PFSK-1 (cell line): ENCODE results near the gene FAM237A.

Experiments used
- FOXP2 ChIP-seq: optimal IDR thresholded peaks from 2 replicates; pipeline ENCODE3; 2011; ENCODE audit warnings: borderline replicate concordance, control low read depth, inconsistent platforms; ENCODE audit not compliant: insufficient read depth; ENCODE audit errors: extremely low read length, extremely low read depth
- POLR2AphosphoS5 ChIP-seq: IDR thresholded peaks from 2 replicates; pipeline ENCODE4 v1.6.1; 2012; ENCODE audit warnings: low read depth, mild to moderate bottlenecking, control low read depth, low read length, moderate library complexity
- SIN3A ChIP-seq: IDR thresholded peaks from 2 replicates; pipeline ENCODE4 v1.6.1; 2012; ENCODE audit warnings: mild to moderate bottlenecking, low read length, moderate library complexity, borderline replicate concordance; ENCODE audit not compliant: insufficient read depth
- TAF1 ChIP-seq: IDR thresholded peaks from 2 replicates; pipeline ENCODE4 v1.6.1; 2012; ENCODE audit warnings: low read length, control low read depth, borderline replicate concordance; ENCODE audit not compliant: insufficient read depth
- TF ChIP-seq, protein P1 (sequence below), 2 experiments: IDR thresholded peaks; 2 replicates each; pipeline versions ENCODE4 v1.6.1 to v1.8.0; 2011 to 2012; ENCODE audit warnings: low read depth in 2 of 2, low read length in 2 of 2, control low read depth in 1 of 2, inconsistent platforms in 1 of 2, mild to moderate bottlenecking in 1 of 2, moderate library complexity in 1 of 2; ENCODE audit not compliant: insufficient read depth in 1 of 2

FAM237A gene

DNA sequence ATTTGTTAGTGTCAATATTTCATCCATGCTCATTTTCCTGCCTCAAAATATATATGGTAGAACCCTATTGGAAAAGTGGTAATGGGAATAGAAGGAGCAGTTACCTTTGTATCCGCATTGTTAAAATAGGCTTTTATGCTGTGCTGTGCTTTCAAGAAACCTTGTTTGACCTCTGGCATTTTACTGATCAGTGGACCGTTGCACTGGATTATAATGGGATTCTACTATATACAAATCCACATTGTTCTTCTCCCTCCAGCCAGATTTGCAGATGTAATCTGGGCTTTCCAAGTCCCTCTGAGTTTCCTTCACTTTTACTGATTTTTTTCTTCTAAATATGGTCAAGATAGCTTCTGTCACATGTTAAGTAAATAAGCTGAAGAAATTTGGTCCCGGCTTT is 23.3 kb upstream of the FAM237A start:
- TF ChIP-seq SIN3A (no peak), FOXP2 (no peak), TAF1 (no peak), POLR2AphosphoS5 (no peak)
- TF ChIP-seq, protein P1, sequence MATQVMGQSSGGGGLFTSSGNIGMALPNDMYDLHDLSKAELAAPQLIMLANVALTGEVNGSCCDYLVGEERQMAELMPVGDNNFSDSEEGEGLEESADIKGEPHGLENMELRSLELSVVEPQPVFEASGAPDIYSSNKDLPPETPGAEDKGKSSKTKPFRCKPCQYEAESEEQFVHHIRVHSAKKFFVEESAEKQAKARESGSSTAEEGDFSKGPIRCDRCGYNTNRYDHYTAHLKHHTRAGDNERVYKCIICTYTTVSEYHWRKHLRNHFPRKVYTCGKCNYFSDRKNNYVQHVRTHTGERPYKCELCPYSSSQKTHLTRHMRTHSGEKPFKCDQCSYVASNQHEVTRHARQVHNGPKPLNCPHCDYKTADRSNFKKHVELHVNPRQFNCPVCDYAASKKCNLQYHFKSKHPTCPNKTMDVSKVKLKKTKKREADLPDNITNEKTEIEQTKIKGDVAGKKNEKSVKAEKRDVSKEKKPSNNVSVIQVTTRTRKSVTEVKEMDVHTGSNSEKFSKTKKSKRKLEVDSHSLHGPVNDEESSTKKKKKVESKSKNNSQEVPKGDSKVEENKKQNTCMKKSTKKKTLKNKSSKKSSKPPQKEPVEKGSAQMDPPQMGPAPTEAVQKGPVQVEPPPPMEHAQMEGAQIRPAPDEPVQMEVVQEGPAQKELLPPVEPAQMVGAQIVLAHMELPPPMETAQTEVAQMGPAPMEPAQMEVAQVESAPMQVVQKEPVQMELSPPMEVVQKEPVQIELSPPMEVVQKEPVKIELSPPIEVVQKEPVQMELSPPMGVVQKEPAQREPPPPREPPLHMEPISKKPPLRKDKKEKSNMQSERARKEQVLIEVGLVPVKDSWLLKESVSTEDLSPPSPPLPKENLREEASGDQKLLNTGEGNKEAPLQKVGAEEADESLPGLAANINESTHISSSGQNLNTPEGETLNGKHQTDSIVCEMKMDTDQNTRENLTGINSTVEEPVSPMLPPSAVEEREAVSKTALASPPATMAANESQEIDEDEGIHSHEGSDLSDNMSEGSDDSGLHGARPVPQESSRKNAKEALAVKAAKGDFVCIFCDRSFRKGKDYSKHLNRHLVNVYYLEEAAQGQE (IDR thresholded peaks at IDR 0.05; ENCODE audit: insufficient read depth in 1 of 2, low read depth in 2 of 2, low read length in 2 of 2), result no peak

DNA sequence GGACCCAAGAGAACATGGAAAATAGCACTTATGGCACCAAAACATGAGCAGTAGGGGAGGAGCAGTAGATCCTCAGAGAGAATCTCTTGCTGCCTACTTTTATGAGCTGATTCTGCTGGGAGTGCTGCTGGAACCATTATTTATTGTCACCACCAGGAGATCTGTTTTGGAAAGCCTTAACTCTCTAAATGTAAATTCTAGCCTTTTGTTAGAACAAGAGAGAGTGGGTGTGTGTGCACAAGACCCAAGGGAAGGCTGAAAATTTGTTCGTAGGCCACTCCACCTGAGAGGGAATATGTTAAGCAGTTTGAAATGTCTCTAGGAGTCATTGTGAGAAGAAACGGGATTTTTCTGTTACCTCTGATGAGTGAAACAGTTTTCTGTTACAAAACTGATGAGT is 16.2 kb upstream of the FAM237A start:
- TF ChIP-seq TAF1 (no peak), POLR2AphosphoS5 (no peak), SIN3A (no peak), FOXP2 (no peak)
- TF ChIP-seq, protein P1 (IDR thresholded peaks at IDR 0.05; ENCODE audit: insufficient read depth in 1 of 2, low read depth in 2 of 2, low read length in 2 of 2), result no peak

DNA sequence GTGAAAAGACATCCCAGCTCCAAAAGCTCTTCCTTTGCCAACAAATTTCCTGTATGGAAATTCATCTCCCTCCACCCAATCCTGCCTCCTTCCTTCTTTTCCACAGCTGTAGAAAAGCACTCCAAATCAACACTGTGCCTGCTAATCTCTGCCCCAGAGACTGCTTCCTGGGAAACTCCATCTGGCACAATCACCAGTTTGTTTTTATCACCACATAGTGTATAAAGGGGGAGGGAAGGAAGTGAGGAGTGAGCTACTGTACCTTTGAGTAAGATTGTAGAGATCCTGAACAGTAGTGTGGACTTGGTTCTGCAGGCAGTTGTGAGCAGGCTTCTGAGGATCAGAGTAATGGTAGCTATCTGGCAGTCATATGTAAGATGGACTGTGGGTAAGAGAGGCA is 14.7 kb upstream of the FAM237A start:
- TF ChIP-seq FOXP2 (no peak), SIN3A (no peak), TAF1 (no peak), POLR2AphosphoS5 (no peak)
- TF ChIP-seq, protein P1 (IDR thresholded peaks at IDR 0.05; ENCODE audit: insufficient read depth in 1 of 2, low read depth in 2 of 2, low read length in 2 of 2), result no peak

DNA sequence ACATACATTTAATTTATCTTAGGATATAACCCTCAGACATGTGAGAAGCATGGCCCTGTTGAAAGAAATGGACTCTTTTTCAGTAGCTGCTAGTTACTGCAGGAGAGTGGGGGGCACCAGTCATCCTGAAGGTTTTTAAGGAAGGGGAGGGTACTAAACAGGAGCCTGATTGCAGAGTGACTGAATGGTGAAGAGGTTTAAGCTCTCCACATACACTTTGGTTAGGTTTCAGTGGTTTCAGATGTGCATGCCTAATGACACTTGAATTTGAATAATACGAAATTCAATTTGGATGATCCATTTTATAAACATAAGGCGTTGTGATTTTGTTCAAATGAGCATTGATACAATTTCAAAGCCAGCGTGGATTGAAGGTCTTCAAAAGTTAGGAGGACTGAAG is 10.9 kb upstream of the FAM237A start:
- no peak for TF ChIP-seq FOXP2
- TF ChIP-seq POLR2AphosphoS5, result no peak

DNA sequence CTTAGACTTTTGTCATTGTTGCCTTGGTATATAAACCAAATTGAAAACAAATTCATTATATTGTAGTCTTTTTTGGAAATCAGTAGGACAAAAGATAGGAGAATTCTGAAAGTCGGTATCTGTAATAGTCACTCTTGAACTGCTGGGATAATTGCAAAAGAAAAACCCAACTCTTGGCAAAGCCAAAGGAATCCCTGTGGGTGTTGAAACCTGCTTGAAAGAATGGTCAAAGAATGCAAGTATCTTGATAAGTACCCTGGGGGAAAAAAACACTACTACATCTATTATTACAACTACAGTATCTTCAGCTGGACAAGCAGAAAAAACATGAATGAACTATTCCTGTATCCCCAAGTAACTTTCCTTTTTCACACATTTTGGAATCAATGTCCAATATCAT is 7.3 kb upstream of the FAM237A start:
- no peak for TF ChIP-seq SIN3A
- TF ChIP-seq TAF1, result no peak
- no peak for TF ChIP-seq POLR2AphosphoS5

DNA sequence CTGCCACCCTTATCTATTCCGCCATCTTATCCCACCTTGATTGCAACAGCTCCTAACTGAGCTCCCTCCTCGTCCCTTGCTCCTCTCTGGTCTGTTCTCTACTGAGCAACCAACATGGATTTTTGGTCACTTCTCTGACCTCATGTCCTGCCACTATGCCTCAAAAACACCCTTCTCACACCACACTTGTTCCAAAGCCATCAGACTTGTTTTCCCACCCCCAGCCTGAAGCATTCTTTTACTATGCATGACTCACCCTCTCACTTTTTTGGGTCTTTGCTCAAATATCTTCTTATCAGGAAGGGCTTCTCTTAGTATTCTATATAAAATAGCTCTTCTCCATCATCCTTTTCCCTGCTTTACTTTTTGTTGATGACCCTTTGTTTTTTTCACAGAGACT is 2.7 kb upstream of the FAM237A start:
- TF ChIP-seq FOXP2 (no peak), SIN3A (no peak), POLR2AphosphoS5 (no peak), TAF1 (no peak)
- TF ChIP-seq, protein P1 (IDR thresholded peaks at IDR 0.05; ENCODE audit: insufficient read depth in 1 of 2, low read depth in 2 of 2, low read length in 2 of 2), result no peak
